ENCODE data around the gene TMEM132E.

- TF ChIP-seq CTCF (IDR thresholded peaks at IDR 0.05; ENCODE audit: insufficient read depth, low read length), result no peak
- no peak for TF ChIP-seq POLR2AphosphoS5 (IDR thresholded peaks at IDR 0.05; ENCODE audit: low read depth)
- no peak for TF ChIP-seq SPI1 (IDR thresholded peaks at IDR 0.05; ENCODE audit: borderline replicate concordance, low read depth)
- TF ChIP-seq GABPA (IDR thresholded peaks at IDR 0.05; ENCODE audit: low read depth), result no peak
- no peak for TF ChIP-seq REST (IDR thresholded peaks at IDR 0.05; ENCODE audit: insufficient replicate concordance, low read depth)
Measured at GRCh38 chr17:34645594-34645993, 66.2 kb downstream of the TMEM132E start.

All from HL-60 (cell line).